SW 1271 (cell line): ENCODE data around the gene CUBN.
"Not testable (repeated sequence)": the region's sequence is repeated elsewhere in the genome, so short reads cannot be mapped to it uniquely, and the experiment has no call there.

Source experiments
- DNase-seq, 2 experiments: peaks; one replicate each; lab custom pipeline; 2025; lab: John Stamatoyannopoulos, UW

The CUBN gene

DNA sequence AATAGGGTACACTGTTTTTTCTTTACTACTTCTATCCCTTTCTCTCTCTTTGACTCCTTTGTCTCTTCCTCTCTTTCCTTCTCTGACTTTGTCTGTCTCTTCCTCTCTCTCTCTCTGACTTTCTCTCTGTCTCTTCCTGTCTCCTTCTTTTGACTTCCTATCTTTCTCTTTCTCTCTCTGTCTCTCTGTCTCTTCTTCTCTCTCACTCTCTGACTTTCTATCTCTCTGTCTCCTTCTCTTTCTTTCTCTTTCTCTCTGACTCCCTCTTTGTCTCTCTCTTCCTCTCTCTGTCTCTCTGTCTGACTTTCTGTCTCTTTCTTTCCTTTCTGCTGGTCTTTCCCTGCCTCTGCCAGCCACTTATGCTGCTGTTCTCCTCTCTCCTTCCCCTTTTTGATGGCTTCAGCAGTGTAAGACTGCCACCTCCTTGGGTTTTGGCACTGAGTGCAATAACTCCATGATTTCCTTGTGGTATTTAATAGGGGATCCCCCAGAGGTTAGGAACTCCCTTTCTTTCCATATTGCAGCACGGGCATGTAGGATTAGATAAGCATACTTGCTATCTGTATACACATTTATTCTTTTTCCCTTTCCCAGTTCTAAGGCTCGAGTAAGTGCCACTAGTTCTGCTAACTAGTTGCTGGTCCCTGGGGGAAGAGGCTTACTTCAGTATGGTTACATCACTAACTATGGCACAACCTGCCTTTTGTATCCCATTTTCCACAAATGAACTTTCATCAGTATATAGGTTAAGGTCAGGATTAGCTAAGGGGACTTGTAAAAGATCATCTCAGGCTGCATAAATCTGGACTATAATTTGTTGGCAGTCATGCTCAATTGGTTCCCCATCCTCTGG, 116.3 kb downstream of the CUBN start:
- DNase-seq, result not testable (repeated sequence)

DNA sequence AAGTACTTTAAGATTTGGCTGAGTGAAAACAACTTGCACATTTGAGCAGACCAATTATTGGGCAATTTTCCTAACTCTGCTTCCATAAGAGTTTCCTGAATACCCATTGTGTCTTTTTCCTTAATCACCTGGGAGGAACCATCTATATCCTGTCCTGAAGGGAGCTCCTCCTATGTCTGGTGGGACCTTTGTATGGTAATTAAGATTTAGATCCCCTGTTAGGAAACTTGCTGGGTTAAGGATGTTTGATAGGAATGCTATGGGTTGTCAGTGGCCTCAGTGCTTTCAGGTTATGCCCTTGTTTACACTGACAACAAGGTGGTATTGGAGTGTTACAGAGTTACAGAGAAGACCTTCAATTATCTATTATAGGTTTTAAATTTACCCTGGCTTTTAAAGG, 116.9 kb downstream of the CUBN start:
- not testable (repeated sequence) for DNase-seq

GRCh38 chr10:17010363-17011145, 119.1 kb downstream of the CUBN start:
- no peak for DNase-seq

DNA sequence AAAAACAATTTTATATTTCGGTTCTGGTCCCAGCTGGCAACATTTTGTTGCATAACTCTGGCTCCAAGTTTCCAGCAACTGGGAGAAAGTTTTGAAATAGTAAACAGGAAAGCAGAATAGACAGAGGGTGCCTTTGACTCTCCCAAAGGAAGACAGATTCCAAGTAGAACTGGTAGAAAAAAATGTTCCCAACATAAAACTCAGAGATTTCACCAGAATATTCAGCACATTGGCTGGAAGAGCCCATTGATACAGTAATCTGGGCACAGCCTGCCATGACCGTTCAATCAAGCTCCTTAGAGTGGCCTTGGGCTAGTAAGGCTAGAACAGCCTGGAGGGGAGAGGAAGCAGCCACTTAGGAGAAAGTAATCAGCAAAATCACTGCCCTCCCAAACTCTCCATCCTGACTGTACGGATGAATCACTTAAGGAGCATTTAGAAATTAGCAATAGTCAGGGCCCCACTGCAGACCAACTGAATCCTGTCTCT, 120.4 kb downstream of the CUBN start:
- DNase-seq, result no peak

- no peak for DNase-seq
Observed at GRCh38 chr10:17007418-17007770, 122.2 kb downstream of the CUBN start.

DNA sequence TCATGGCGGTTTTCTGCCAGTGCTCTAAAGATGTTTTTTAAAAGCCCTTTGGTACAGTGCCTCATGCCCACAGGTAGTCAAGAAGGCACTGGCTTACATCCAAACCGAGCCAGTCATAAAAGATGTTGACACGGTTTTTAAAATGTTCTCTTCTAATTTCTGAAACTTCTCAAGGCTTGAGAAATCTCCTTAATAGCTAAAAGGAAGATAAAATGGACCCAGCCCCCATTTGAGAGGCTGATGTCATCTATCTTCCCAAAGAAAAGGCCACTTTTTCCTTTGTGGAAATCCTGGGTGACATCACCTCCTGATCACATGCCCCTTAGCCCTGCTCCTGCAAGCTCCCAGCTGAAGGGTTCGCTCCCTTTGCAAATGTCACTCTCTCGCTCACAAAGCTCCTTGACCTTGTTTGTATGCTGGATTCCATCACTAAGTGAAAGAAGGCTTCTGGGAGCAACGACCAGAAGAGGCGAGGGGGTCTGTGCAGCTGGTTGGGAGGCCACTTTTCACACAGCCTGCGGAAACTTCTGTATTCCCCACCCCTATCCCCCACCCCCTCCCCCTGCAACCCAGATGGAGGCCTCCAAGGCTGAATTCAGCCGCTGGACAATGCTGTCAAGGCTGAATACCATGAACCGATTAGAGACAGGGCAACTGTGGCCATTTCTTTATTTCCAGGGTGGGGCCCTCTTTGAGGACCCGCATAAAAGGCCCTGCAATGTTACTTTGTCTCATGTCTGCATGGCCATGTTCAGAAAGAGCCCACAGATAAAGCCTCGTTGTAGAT, 122.8 kb downstream of the CUBN start:
- DNase-seq, result no peak

GRCh38 chr10:17005621-17006566, 123.7 kb downstream of the CUBN start:
- no peak for DNase-seq

DNA sequence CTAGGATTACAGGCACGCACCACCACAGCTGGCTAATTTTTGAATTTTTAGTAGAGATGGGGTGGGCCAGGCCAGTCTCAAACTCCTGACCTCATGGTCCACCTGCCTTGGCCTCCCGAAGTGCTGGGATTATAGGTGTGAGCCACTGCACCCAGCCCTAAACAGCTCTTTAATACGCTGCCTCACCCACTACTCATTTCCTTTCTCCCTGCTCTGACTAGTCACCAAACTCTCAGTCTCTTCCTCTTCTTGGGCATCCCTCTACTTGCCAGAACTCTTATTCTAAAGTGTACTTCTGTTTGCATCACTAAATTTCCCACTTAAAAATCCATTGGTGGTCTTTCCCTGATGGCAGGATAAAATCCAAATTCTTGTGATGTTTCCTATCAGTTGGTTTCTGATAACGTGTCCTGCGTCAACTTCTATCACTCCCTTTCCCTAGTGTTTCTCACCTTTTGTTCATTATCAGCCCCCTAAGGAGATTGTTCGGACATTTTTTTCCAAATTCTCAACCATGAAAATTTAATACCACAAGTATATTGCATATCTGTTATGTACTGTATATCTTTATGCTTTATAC, 124.7 kb downstream of the CUBN start:
- no peak for DNase-seq

GRCh38 chr10:17003651-17004286, 125.8 kb downstream of the CUBN start:
- no peak for DNase-seq

- no peak for DNase-seq
Observed at GRCh38 chr10:17003151-17003550, 126.5 kb downstream of the CUBN start.

DNA sequence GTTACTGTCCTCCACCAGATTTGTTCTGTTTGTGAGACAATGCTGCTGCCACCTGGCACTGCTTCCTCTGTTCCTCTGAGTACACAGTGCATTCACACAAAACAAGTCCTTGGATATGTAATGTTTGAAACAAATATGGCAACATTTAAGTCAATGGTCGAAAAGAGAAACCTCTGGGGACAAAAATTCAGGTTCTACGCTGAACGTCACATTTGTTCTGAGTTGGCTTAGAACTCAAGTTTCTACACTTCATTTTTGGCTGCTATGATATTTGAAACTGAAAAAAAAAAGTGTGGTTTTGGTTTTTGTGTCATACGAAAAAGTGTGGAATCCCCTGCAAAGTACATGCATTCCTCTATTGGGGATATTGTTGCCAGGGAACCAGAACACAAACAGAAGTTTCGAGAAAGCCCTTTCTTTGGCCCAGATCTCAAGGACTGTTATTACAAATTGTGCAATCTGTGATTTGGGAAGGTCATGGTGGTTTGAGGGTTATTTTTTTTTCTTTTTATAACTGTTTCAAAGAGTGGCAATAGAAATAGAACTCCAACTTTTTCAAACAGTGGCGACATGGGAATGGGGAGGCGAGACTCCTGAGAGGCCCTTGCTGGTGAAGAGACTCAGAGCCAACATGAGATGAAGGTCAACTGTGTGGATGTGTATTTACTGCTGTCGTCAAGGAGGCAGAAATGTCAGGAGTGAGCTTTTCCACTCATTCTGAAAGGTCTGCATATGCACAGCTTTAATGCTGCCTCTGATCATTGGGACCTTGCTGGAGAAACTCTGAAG, 127.5 kb downstream of the CUBN start:
- DNase-seq, result no peak

DNA sequence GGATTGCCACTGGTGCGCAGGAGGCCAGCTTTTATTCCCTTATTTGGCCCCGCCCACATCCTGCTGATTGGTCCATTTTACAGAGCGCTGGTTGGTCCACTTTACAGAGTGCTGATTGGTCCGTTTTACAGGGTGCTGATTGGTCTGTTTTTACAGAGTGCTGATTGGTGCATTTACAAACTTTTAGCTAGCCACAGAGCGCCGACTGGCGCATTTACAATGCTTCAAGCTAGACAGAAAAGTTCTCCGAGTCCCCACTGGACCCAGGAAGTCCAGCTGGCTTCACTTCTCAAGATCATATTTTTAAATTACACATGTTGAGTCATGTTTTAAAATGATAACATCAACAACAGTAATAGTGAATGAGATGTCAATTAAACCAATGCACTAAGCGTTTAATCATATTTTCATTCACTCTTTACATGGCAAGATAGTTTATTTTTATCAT, 128.3 kb downstream of the CUBN start:
- DNase-seq, result no peak

DNA sequence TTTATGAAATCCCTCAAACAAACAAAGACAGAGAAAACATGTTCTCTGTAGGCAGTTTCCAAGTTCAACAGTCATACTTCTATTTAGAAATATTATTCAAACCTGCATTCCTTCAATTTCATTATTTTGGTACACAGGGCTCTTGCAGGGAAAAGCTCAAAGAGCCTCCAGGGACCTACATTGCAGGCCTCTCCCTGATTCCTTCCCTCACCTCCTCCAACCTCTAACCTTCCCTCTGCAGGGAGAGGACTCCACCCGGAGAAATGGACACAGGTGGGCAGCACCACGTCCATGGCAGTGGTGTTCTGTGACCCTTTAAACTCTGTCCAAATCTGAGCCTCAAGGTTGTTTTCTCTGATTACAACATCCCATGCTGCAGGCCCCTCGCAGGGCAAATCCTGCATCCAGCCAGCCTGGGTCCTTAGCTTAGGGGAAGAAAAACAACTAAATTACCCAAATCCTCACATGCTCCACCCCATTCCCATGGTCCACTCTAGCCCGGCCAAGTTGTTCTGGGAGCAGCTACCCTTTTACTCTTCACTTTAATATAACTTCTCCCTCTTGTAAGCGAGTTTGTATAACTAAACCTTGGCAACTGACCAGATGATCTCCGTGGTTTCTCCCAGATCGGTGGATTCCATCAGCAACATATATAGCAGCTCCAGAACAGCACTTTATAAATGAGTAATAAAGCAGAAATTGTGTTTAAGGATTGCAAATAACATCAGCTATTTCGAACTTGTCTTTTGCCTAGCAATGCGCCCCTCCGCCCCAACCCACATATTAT, 129.8 kb downstream of the CUBN start:
- no peak for DNase-seq

- peak in 1 of 2 experiments; percentile 3 for DNase-seq
Observed at GRCh38 chr10:16996530-16996964, 133.1 kb downstream of the CUBN start.

DNA sequence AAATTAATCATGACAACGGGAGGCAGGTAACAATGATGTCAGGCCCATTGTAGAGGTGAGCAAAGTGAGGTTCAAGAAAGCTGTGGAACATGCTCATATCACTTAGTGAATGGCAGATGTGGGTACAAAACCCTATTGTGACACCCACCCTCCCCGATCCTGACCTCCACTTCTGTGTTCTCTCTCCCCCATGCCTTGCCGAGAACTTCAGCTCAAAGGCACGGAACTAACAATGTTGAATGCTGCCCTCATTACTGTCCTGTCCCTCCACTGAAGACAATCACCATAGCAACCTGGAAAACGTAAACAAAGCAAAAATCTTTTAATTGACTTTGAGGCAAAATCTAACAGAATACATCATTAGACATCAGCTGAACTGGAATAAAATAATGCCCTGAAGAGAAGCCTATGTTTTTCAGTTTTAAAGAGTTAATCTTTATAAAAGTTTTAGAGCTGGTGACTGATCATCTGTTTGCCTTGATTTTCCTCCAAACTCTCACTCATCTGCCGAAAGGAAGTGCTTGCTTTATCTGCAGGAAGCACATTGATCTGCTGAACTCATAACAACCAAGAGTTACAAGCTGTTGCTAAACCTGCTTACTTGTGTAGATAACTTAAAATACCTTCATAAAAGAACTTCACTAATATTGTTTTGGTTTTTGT, 133.6 kb downstream of the CUBN start:
- no peak for DNase-seq

- DNase-seq, result no peak
Observed at GRCh38 chr10:16993186-16993585, 136.4 kb downstream of the CUBN start.

GRCh38 chr10:16992611-16993119, 136.9 kb downstream of the CUBN start:
- no peak for DNase-seq

DNA sequence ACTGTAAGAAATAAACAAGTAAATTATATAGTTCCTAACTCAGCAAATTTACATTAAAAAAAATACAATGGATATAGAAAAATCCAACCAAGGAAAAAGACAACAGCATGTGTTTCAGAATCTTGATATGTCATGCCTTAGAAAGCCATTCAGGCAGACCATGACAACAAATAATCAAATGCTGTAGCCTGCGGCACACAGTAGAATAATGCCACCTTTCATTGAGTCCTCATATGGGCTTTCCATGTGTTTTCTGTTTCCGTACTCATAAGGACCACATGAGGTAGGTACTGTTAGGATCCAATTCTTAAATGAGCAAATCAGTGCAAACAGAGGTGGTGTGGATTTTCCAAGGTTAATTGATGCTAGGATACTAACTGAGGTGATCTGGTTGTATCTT, 138.6 kb downstream of the CUBN start:
- DNase-seq, result no peak
